CD4-positive, CD25-positive, alpha-beta regulatory T cell (primary cell): Measurements from ENCODE around the gene IKZF1. TPM values are rescaled to one million over a fixed set of nuclear protein-coding genes. Genes with fewer than 3 reads are reported as not detected.

Experiments used
- ATAC-seq, 2 donors: fragments of 150-1000 bp; cut with Tn5 transposase; one replicate each; pipeline ENCODE4 v1.10.0; 2021; ENCODE audit warnings: low read depth in 2 of 2, moderate number of reproducible peaks in 2 of 2, moderate library complexity in 1 of 2
- DNase-seq, 3 donors: peaks; one replicate each; pipeline versions ENCODE4 v3.0.0 to v3.0.0-alpha.2; 2012 to 2022; ENCODE audit warnings: mixed read lengths in 1 of 3
- H3K27ac ChIP-seq: one replicate; pipeline ENCODE4 v1.7.0; 2013; ENCODE audit warnings: mild to moderate bottlenecking, low read length; ENCODE audit not compliant: insufficient read depth, poor library complexity, severe bottlenecking
- H3K27me3 ChIP-seq: one replicate; pipeline ENCODE4 v1.7.0; 2013; ENCODE audit warnings: low read length; ENCODE audit not compliant: control insufficient read depth, insufficient read depth
- H3K36me3 ChIP-seq: one replicate; pipeline ENCODE4 v1.7.0; 2013; ENCODE audit warnings: mild to moderate bottlenecking, low read length, moderate library complexity; ENCODE audit not compliant: control insufficient read depth, insufficient read depth
- H3K4me1 ChIP-seq: 2 replicates; pipeline ENCODE4 v1.7.0; 2013; ENCODE audit warnings: mild to moderate bottlenecking, low read length; ENCODE audit not compliant: insufficient read depth, control insufficient read depth, poor library complexity, severe bottlenecking
- H3K4me3 ChIP-seq: one replicate; pipeline ENCODE4 v1.7.0; 2013; ENCODE audit warnings: low read depth, mild to moderate bottlenecking, low read length, moderate library complexity
- H3K9me3 ChIP-seq, 2 experiments: 1 replicate in 1 of 2; 2 replicates in 1 of 2; pipeline ENCODE4 v1.7.0; 2013; ENCODE audit warnings: low read length in 2 of 2, mild to moderate bottlenecking in 1 of 2, moderate library complexity in 1 of 2; ENCODE audit not compliant: control insufficient read depth in 2 of 2
- H3K27ac Mint-ChIP-seq, 3 donors: one replicate each; pipeline ENCODE4 v1.8.0; 2020 to 2022; ENCODE audit warnings: mild to moderate bottlenecking in 3 of 3, mixed read lengths in 3 of 3, moderate library complexity in 2 of 3
- H3K27me3 Mint-ChIP-seq: one replicate; pipeline ENCODE4 v1.8.0; 2022; ENCODE audit warnings: mild to moderate bottlenecking, mixed read lengths
- H3K36me3 Mint-ChIP-seq: one replicate; pipeline ENCODE4 v1.8.0; 2020; ENCODE audit warnings: mixed read lengths
- H3K4me1 Mint-ChIP-seq, 4 donors: one replicate each; pipeline ENCODE4 v1.8.0; 2020 to 2022; ENCODE audit warnings: mixed read lengths in 4 of 4, mild to moderate bottlenecking in 1 of 4
- H3K4me3 Mint-ChIP-seq, 4 donors: one replicate each; pipeline ENCODE4 v1.8.0; 2020 to 2022; ENCODE audit warnings: mild to moderate bottlenecking in 4 of 4, mixed read lengths in 4 of 4, moderate library complexity in 3 of 4
- H3K9me3 Mint-ChIP-seq, 7 donors: one replicate each; pipeline ENCODE4 v1.8.0; 2020 to 2022; ENCODE audit warnings: mixed read lengths in 7 of 7, mild to moderate bottlenecking in 3 of 7, moderate library complexity in 2 of 7
- polyA plus RNA-seq, 4 donors: library from polyadenylated mRNA; unstranded; fragments of 300-500 nt; fragmentation: Illumina TruSeq; gene quantifications; one replicate each; pipeline ENCODE4 v1.2.3, GENCODE V29; 2021
- total RNA-seq: library from RNA; stranded (reverse); gene quantifications from one replicate; pipeline ENCODE4 v1.2.3, GENCODE V29; 2022

IKZF1 gene
- total and polyA plus RNA-seq, 5 donors from 2014 or later: 153 to 376 (median 169) TPM

- peak overlapping the region; percentile 16 to 72 (median 52) for H3K4me3 Mint-ChIP-seq
- H3K36me3 Mint-ChIP-seq: peaks cover 56% of the 10 kb centered on the region
- ATAC-seq: no peak
- H3K27ac Mint-ChIP-seq: peak overlapping the region in 2 of 3 donors; percentile 86 to 98
- H3K4me1 Mint-ChIP-seq: peaks cover 27 to 99% (median 82%) of the 10 kb centered on the region in 4 donors
- Histone ChIP-seq H3K27ac (peak overlapping the region; percentile 97), H3K36me3 (peaks cover 52% of the 10 kb centered on the region), H3K4me3 (peak overlapping the region; percentile 65), H3K4me1 (peaks cover 88% of the 10 kb centered on the region), H3K9me3 (peaks cover 0 to 3% of the 10 kb centered on the region in 2 experiments), H3K27me3 (no peaks in the 10 kb centered on the region)
- no peak for DNase-seq
- H3K9me3 Mint-ChIP-seq: peaks cover 0 to 1% (median 0%) of the 10 kb centered on the region in 7 donors
- no peaks in the 10 kb centered on the region for H3K27me3 Mint-ChIP-seq
Measured at GRCh38 chr7:50366311-50366710, 61.8 kb downstream of the IKZF1 start.

GRCh38 chr7:50367100-50367499 lies 62.6 kb downstream of the IKZF1 start:
- peak overlapping the region in 2 of 3 donors; percentile 86 to 98 for H3K27ac Mint-ChIP-seq
- peak in 1 of 3 donors; percentile 53 for DNase-seq

GRCh38 chr7:50367570-50367969 lies 63.1 kb downstream of the IKZF1 start:
- Histone ChIP-seq H3K27me3 (no peaks in the 10 kb centered on the region), H3K27ac (peak overlapping the region; percentile 97), H3K36me3 (peaks cover 57% of the 10 kb centered on the region), H3K4me3 (peak overlapping the region; percentile 65), H3K4me1 (peaks cover 88% of the 10 kb centered on the region), H3K9me3 (peaks cover 0 to 3% of the 10 kb centered on the region in 2 experiments)
- Mint-ChIP-seq H3K27me3 (no peaks in the 10 kb centered on the region), H3K9me3 (peaks cover 0 to under 1% (median 0%) of the 10 kb centered on the region in 7 donors), H3K27ac (peak overlapping the region in 2 of 3 donors; percentile 86 to 98), H3K4me3 (peak overlapping the region in 3 of 4 donors; percentile 62 to 78 (median 63)), H3K36me3 (peaks cover 62% of the 10 kb centered on the region), H3K4me1 (peaks cover 27 to 99% (median 85%) of the 10 kb centered on the region in 4 donors)
- DNase-seq (no peak), ATAC-seq (no peak)

More at GRCh38 chr7:50367100-50367499, 62.6 kb downstream of the IKZF1 start:
- Histone ChIP-seq H3K9me3 (peaks cover 0 to 3% of the 10 kb centered on the region in 2 experiments), H3K36me3 (peaks cover 56% of the 10 kb centered on the region), H3K4me3 (peak overlapping the region; percentile 65), H3K27me3 (no peaks in the 10 kb centered on the region), H3K27ac (peak overlapping the region; percentile 97), H3K4me1 (peaks cover 88% of the 10 kb centered on the region)
- H3K36me3 Mint-ChIP-seq: peaks cover 62% of the 10 kb centered on the region
- H3K4me1 Mint-ChIP-seq: peaks cover 27 to 99% (median 85%) of the 10 kb centered on the region in 4 donors
- no peaks in the 10 kb centered on the region for H3K27me3 Mint-ChIP-seq
- H3K4me3 Mint-ChIP-seq: peak overlapping the region; percentile 49 to 72 (median 52)
- peak in 1 of 2 donors; percentile 13 for ATAC-seq
- H3K9me3 Mint-ChIP-seq: peaks cover 0 to 1% (median 0%) of the 10 kb centered on the region in 7 donors

- peak overlapping the region in 3 of 4 donors; percentile 62 to 78 (median 63) for H3K4me3 Mint-ChIP-seq
- H3K27me3 Mint-ChIP-seq: no peaks in the 10 kb centered on the region
- H3K27ac ChIP-seq: peak overlapping the region; percentile 97
- H3K4me3 ChIP-seq: peak overlapping the region; percentile 65
- ATAC-seq (no peak), DNase-seq (no peak)
- peaks cover 61% of the 10 kb centered on the region for H3K36me3 Mint-ChIP-seq
- H3K9me3 ChIP-seq: peaks cover 0 to 3% of the 10 kb centered on the region in 2 experiments
- H3K9me3 Mint-ChIP-seq: no peaks in the 10 kb centered on the region
- peaks cover 57% of the 10 kb centered on the region for H3K36me3 ChIP-seq
- H3K27ac Mint-ChIP-seq: peak overlapping the region in 2 of 3 donors; percentile 86 to 98
- peaks cover 88% of the 10 kb centered on the region for H3K4me1 ChIP-seq
- H3K4me1 Mint-ChIP-seq: peaks cover 31 to 99% (median 85%) of the 10 kb centered on the region in 4 donors
- no peaks in the 10 kb centered on the region for H3K27me3 ChIP-seq
Measured at GRCh38 chr7:50368366-50368765, 63.9 kb downstream of the IKZF1 start.

- Histone ChIP-seq H3K36me3 (peaks cover 66% of the 10 kb centered on the region), H3K27ac (peak overlapping the region; percentile 97), H3K4me1 (peaks cover 84% of the 10 kb centered on the region), H3K27me3 (no peaks in the 10 kb centered on the region), H3K4me3 (peak overlapping the region; percentile 65), H3K9me3 (peaks cover 0 to 3% of the 10 kb centered on the region in 2 experiments)
- Mint-ChIP-seq H3K4me1 (peaks cover 33 to 99% (median 86%) of the 10 kb centered on the region in 4 donors), H3K4me3 (peak overlapping the region; percentile 1 to 78 (median 62)), H3K27me3 (no peaks in the 10 kb centered on the region), H3K9me3 (no peaks in the 10 kb centered on the region), H3K36me3 (peaks cover 63% of the 10 kb centered on the region), H3K27ac (peak overlapping the region in 2 of 3 donors; percentile 74 to 86)
- peak; percentile 54 to 65 for ATAC-seq
- DNase-seq: peak; percentile 35 to 87 (median 79)
Measured at GRCh38 chr7:50369143-50370026, 64.9 kb downstream of the IKZF1 start.

- Mint-ChIP-seq H3K9me3 (no peaks in the 10 kb centered on the region), H3K27me3 (no peaks in the 10 kb centered on the region), H3K4me1 (peaks cover 24 to 98% (median 78%) of the 10 kb centered on the region in 4 donors), H3K4me3 (peak overlapping the region in 3 of 4 donors; percentile 8 to 59 (median 16)), H3K27ac (peak overlapping the region; percentile 80 to 96 (median 93)), H3K36me3 (peaks cover 65% of the 10 kb centered on the region)
- Histone ChIP-seq H3K27ac (peak overlapping the region; percentile 57), H3K4me1 (peaks cover 69% of the 10 kb centered on the region), H3K9me3 (peaks cover 0 to 3% of the 10 kb centered on the region in 2 experiments), H3K27me3 (no peaks in the 10 kb centered on the region), H3K4me3 (no peak overlapping the region), H3K36me3 (peaks cover 66% of the 10 kb centered on the region)
- ATAC-seq: no peak
- no peak for DNase-seq
Measured at GRCh38 chr7:50370884-50371283, 66.4 kb downstream of the IKZF1 start.

- H3K4me1 ChIP-seq: peaks cover 66% of the 10 kb centered on the region
- Mint-ChIP-seq H3K27me3 (no peaks in the 10 kb centered on the region), H3K4me1 (peaks cover 21 to 97% (median 76%) of the 10 kb centered on the region in 4 donors), H3K9me3 (no peaks in the 10 kb centered on the region), H3K36me3 (peaks cover 64% of the 10 kb centered on the region), H3K27ac (peak overlapping the region; percentile 80 to 96 (median 93)), H3K4me3 (peak overlapping the region in 3 of 4 donors; percentile 12 to 61 (median 32))
- DNase-seq: no peak
- H3K27me3 ChIP-seq: no peaks in the 10 kb centered on the region
- no peak for ATAC-seq
- H3K9me3 ChIP-seq: peaks cover 0 to 3% of the 10 kb centered on the region in 2 experiments
- H3K4me3 ChIP-seq: no peak overlapping the region
- H3K36me3 ChIP-seq: peaks cover 68% of the 10 kb centered on the region
- peak overlapping the region; percentile 57 for H3K27ac ChIP-seq
Measured at GRCh38 chr7:50371551-50372021, 67.1 kb downstream of the IKZF1 start.
